ENCODE results near the gene NELL1. TPM values are rescaled to one million over a fixed set of nuclear protein-coding genes. Genes with fewer than 3 reads are reported as not detected.

The NELL1 gene
- total and polyA plus RNA-seq, 2 experiments from 2014 or later = 1.6 TPM; not detected in 1

DNA sequence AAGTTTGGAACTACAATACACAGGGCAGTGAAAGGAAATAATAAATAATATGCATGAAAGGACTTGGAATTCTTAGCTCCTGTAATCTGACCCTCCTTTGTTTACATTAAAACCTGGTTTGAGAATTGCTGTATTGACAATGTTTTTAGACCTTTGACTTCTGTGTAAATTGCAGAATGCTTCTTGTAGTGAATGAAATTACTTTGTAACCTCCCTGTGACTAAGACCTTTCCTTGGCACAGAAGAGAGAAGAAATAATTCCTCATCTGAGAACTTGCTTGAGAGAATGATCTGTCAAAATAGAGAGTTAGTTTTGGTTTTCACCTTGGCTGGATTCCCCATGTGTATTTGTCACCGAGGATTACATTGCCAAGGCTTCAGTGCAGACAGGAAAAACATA, 883.5 kb downstream of the NELL1 start:
- Histone ChIP-seq H3K27me3 (ENCODE audit: insufficient read depth) (no peaks in the 10 kb centered on the region), H4K20me1 (replicated peaks; ENCODE audit: insufficient read depth) (no peaks in the 10 kb centered on the region), H2AFZ (no peak overlapping the region), H3K9me2 (ENCODE audit: insufficient read depth) (no peaks in the 10 kb centered on the region), H3K4me1 (ENCODE audit: insufficient read depth) (peaks cover 9% of the 10 kb centered on the region; the same call in 1 of the 2 replicates), H3K36me3 (ENCODE audit: insufficient read depth) (no peaks in the 10 kb centered on the region), H3K4me2 (no peak overlapping the region), H3F3A (replicated peaks; ENCODE audit: low read depth) (no peaks in the 10 kb centered on the region), H3K4me3 (no peak overlapping the region), H3K27ac (ENCODE audit: low read depth) (no peak overlapping the region), H3K79me2 (replicated peaks; ENCODE audit: insufficient read depth) (no peaks in the 10 kb centered on the region)
- TF ChIP-seq, protein P1, sequence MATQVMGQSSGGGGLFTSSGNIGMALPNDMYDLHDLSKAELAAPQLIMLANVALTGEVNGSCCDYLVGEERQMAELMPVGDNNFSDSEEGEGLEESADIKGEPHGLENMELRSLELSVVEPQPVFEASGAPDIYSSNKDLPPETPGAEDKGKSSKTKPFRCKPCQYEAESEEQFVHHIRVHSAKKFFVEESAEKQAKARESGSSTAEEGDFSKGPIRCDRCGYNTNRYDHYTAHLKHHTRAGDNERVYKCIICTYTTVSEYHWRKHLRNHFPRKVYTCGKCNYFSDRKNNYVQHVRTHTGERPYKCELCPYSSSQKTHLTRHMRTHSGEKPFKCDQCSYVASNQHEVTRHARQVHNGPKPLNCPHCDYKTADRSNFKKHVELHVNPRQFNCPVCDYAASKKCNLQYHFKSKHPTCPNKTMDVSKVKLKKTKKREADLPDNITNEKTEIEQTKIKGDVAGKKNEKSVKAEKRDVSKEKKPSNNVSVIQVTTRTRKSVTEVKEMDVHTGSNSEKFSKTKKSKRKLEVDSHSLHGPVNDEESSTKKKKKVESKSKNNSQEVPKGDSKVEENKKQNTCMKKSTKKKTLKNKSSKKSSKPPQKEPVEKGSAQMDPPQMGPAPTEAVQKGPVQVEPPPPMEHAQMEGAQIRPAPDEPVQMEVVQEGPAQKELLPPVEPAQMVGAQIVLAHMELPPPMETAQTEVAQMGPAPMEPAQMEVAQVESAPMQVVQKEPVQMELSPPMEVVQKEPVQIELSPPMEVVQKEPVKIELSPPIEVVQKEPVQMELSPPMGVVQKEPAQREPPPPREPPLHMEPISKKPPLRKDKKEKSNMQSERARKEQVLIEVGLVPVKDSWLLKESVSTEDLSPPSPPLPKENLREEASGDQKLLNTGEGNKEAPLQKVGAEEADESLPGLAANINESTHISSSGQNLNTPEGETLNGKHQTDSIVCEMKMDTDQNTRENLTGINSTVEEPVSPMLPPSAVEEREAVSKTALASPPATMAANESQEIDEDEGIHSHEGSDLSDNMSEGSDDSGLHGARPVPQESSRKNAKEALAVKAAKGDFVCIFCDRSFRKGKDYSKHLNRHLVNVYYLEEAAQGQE (IDR thresholded peaks at IDR 0.05; ENCODE audit: unreplicated experiment) = no peak
- TF ChIP-seq EZH2 (IDR thresholded peaks at IDR 0.05; ENCODE audit: low read depth, unreplicated experiment) = no peak
- no peak for TF ChIP-seq ZNF331 (CRISPR knock-in tag; IDR thresholded peaks at IDR 0.05; ENCODE audit: low read depth)
- TF ChIP-seq, protein P2, sequence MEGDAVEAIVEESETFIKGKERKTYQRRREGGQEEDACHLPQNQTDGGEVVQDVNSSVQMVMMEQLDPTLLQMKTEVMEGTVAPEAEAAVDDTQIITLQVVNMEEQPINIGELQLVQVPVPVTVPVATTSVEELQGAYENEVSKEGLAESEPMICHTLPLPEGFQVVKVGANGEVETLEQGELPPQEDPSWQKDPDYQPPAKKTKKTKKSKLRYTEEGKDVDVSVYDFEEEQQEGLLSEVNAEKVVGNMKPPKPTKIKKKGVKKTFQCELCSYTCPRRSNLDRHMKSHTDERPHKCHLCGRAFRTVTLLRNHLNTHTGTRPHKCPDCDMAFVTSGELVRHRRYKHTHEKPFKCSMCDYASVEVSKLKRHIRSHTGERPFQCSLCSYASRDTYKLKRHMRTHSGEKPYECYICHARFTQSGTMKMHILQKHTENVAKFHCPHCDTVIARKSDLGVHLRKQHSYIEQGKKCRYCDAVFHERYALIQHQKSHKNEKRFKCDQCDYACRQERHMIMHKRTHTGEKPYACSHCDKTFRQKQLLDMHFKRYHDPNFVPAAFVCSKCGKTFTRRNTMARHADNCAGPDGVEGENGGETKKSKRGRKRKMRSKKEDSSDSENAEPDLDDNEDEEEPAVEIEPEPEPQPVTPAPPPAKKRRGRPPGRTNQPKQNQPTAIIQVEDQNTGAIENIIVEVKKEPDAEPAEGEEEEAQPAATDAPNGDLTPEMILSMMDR (conservative IDR thresholded peaks at IDR 0.05; ENCODE audit: low read depth in 2 of 2) = no peak
- no peak for TF ChIP-seq ETS1 (IDR thresholded peaks at IDR 0.05)
- no peak for TF ChIP-seq STAT1 (IDR thresholded peaks at IDR 0.05; ENCODE audit: unreplicated experiment)
- no peak for TF ChIP-seq EZH2phosphoT487 (IDR thresholded peaks at IDR 0.05; ENCODE audit: unreplicated experiment)
- TF ChIP-seq JUNB (IDR thresholded peaks at IDR 0.05; ENCODE audit: unreplicated experiment) = no peak
- TF ChIP-seq CREB1 (CRISPR knock-in tag; IDR thresholded peaks at IDR 0.05; ENCODE audit: low read depth) = no peak
- TF ChIP-seq NANOG (IDR thresholded peaks at IDR 0.05; ENCODE audit: borderline replicate concordance) = no peak
- no peak for TF ChIP-seq POLR2AphosphoS5 (IDR thresholded peaks at IDR 0.05; ENCODE audit: low read depth)
- DNase-seq (ENCODE audit: low spot score) = no peak
- Mint-ChIP-seq H3K4me3 (no peak overlapping the region), H3K4me1 (peaks cover 11% of the 10 kb centered on the region; the same call in 2 of the 3 replicates), H3K27me3 (ENCODE audit: insufficient read depth, low read depth, poor library complexity) (no peaks in the 10 kb centered on the region), H3K9me3 (no peaks in the 10 kb centered on the region), H3K36me3 (ENCODE audit: low read depth) (no peaks in the 10 kb centered on the region), H3K27ac (no peak overlapping the region; the same call in 1 of the 2 replicates)
- no peak for ATAC-seq

Measured in GM23338 (cell line).